Fibroblast of peridontal ligament (primary cell): Measurements from ENCODE around the gene TCHH.

Experiments used
- DNase-seq: peaks from one replicate; pipeline ENCODE4 v3.0.0-alpha.2; 2010; ENCODE audit errors: extremely low read depth

TCHH gene

DNA sequence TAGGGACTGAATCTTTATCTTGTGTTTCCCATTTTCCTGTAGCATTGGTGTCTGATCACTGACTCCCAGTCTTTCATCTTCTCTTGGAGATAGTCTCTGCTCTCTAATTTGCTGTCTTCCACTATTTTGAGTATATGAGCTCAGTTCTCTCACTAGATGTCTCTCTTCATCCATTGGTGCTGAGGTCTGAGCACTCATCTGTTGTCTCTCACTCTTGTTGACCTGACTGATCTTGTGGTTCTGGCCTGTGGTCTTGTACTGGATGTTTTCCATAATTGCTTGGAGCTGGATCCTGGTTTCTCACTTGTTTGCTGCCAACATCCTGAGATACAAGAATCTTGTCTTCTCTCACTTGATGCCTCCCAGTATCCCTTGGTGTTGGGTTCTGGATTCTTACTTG, 53.3 kb downstream of the TCHH start:
- no peak for DNase-seq
